Loucy (cell line): Measurements from ENCODE around the gene BPIFB1.

Experiments used
- CTCF ChIP-seq: fragments of 200-600 bp; sonication (generic); conservative IDR thresholded peaks from 2 replicates; pipeline ENCODE4 v1.5.1; 2014; ENCODE audit warnings: mild to moderate bottlenecking, antibody characterized with exemption, low read length
- EZH2phosphoT487 ChIP-seq: fragments of 200-600 bp; IDR thresholded peaks from 2 replicates; pipeline ENCODE4 v1.6.1; 2018; ENCODE audit warnings: antibody characterized with exemption, mild to moderate bottlenecking, moderate library complexity, borderline replicate concordance

DNA sequence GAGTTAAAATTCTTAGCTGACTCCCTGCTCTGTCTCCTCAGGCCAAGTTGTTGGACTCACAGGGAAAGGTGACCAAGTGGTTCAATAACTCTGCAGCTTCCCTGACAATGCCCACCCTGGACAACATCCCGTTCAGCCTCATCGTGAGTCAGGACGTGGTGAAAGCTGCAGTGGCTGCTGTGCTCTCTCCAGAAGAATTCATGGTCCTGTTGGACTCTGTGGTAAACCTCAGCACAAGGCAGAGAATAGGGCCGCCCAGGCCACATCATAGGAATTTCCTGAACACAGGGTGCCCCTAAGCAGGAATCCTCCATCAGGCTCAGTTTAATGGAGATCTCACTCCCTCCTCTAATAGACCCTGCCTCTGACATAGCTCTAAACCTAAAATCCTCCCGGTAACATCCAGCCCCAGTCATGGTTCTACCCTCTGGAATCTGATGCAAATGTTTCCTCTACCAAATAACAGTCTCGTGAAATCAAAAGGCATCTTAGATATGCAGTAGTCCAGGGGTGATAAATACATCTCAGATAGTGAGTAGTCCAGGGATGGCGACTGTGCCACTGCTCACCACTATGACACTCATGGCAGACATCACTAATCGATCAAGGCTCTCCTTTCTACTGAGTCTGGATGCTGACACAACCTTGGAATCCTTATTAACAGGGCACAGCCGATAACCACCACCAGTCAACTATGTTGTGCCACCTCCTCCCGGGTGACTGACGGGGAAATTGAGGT lies 18.3 kb downstream of the BPIFB1 start:
- TF ChIP-seq EZH2phosphoT487 = no peak
- no peak for TF ChIP-seq CTCF
